Activated naive CD8-positive, alpha-beta T cell treated with anti-CD3 and anti-CD28 coated beads, Interleukin-2, amount 10 ng/mL, durations not matched to agents 7 days and 5 days (primary cell): Measurements from ENCODE around the gene PIGK. TPM values are rescaled to one million over a fixed set of nuclear protein-coding genes. Genes with fewer than 3 reads are reported as not detected.
"Not testable (repeated sequence)": the region's sequence is repeated elsewhere in the genome, so short reads cannot be mapped to it uniquely, and the experiment has no call there.

Source experiments
- ATAC-seq: fragments of 150-1000 bp; cut with Tn5 transposase; one replicate; pipeline ENCODE4 v1.10.0; 2021; ENCODE audit warnings: low read depth, moderate library complexity
- POLR2A ChIA-PET: fragments of 350-600 bp; sonication (Branson Sonifier 250); formaldehyde crosslinking; loops from one replicate; lab custom pipeline; 2021; ENCODE audit warnings: antibody characterized with exemption; lab: Charles Lee
- DNase-seq: peaks from one replicate; pipeline ENCODE4 v3.0.0; 2021
- H3K27ac Mint-ChIP-seq: one replicate; pipeline ENCODE4 v1.8.0; 2022; ENCODE audit warnings: mild to moderate bottlenecking, mixed read lengths
- H3K27me3 Mint-ChIP-seq: one replicate; pipeline ENCODE4 v1.8.0; 2022; ENCODE audit warnings: mild to moderate bottlenecking, moderate library complexity, mixed read lengths
- H3K36me3 Mint-ChIP-seq: one replicate; pipeline ENCODE4 v1.8.0; 2021; ENCODE audit warnings: mild to moderate bottlenecking, mixed read lengths
- H3K4me1 Mint-ChIP-seq: one replicate; pipeline ENCODE4 v1.8.0; 2021; ENCODE audit warnings: mixed read lengths
- H3K4me3 Mint-ChIP-seq: one replicate; pipeline ENCODE4 v1.8.0; 2022; ENCODE audit warnings: mild to moderate bottlenecking, moderate library complexity, mixed read lengths
- H3K9me3 Mint-ChIP-seq: one replicate; pipeline ENCODE4 v1.8.0; 2021; ENCODE audit warnings: mixed read lengths
- total RNA-seq, 2 experiments: library from RNA; stranded (reverse); gene quantifications; one replicate each; pipeline ENCODE4 v1.2.3, GENCODE V29; 2021

The PIGK gene
- total RNA-seq, 2 experiments from 2014 or later, result 18.5 to 19.0 TPM

GRCh38 chr1:77175230-77175844, 43.9 kb downstream of the PIGK start:
- DNase-seq (no peak), ATAC-seq (no peak)
- Mint-ChIP-seq H3K4me3 (no peak overlapping the region), H3K4me1 (no peaks in the 10 kb centered on the region), H3K9me3 (peaks cover 22% of the 10 kb centered on the region), H3K36me3 (peaks cover 33% of the 10 kb centered on the region), H3K27me3 (no peaks in the 10 kb centered on the region), H3K27ac (no peak overlapping the region)
- POLR2A ChIA-PET, result no interaction called here

GRCh38 chr1:77170687-77171086, 48.5 kb downstream of the PIGK start:
- peaks cover 33% of the 10 kb centered on the region for H3K36me3 Mint-ChIP-seq
- H3K27me3 Mint-ChIP-seq, result no peaks in the 10 kb centered on the region
- no peak overlapping the region for H3K27ac Mint-ChIP-seq
- no peaks in the 10 kb centered on the region for H3K4me1 Mint-ChIP-seq
- H3K4me3 Mint-ChIP-seq, result no peak overlapping the region
- DNase-seq (no peak), ATAC-seq (no peak)
- POLR2A ChIA-PET, result no interaction called here
- H3K9me3 Mint-ChIP-seq, result peaks cover 17% of the 10 kb centered on the region

GRCh38 chr1:77168358-77168757, 50.9 kb downstream of the PIGK start:
- Mint-ChIP-seq H3K4me1 (no peaks in the 10 kb centered on the region), H3K36me3 (peaks cover 24% of the 10 kb centered on the region), H3K9me3 (peaks cover 5% of the 10 kb centered on the region), H3K27ac (no peak overlapping the region), H3K27me3 (no peaks in the 10 kb centered on the region), H3K4me3 (no peak overlapping the region)
- ATAC-seq, result no peak
- no peak for DNase-seq
- POLR2A ChIA-PET, result no interaction called here

GRCh38 chr1:77164434-77164944, 54.7 kb downstream of the PIGK start:
- Mint-ChIP-seq H3K27me3 (no peaks in the 10 kb centered on the region), H3K36me3 (peaks cover 42% of the 10 kb centered on the region), H3K9me3 (peaks cover 3% of the 10 kb centered on the region), H3K27ac (no peak overlapping the region), H3K4me3 (no peak overlapping the region), H3K4me1 (no peaks in the 10 kb centered on the region)
- ATAC-seq, result no peak
- no peak for DNase-seq
- POLR2A ChIA-PET, result no interaction called here

GRCh38 chr1:77159706-77160105, 59.5 kb downstream of the PIGK start:
- H3K27me3 Mint-ChIP-seq, ATAC-seq, POLR2A ChIA-PET, H3K27ac Mint-ChIP-seq, H3K4me1 Mint-ChIP-seq, H3K9me3 Mint-ChIP-seq, H3K4me3 Mint-ChIP-seq, DNase-seq: not testable (repeated sequence)
- H3K36me3 Mint-ChIP-seq, result peaks cover 63% of the 10 kb centered on the region

- POLR2A ChIA-PET, result no interaction called here
- ATAC-seq, result no peak
- no peaks in the 10 kb centered on the region for H3K4me1 Mint-ChIP-seq
These were observed 63.0 kb downstream of the PIGK start for GRCh38 chr1:77156214-77156613.

GRCh38 chr1:77146270-77146669, 73.0 kb downstream of the PIGK start:
- Mint-ChIP-seq H3K36me3 (peaks cover 4% of the 10 kb centered on the region), H3K27ac (no peak overlapping the region)
- POLR2A ChIA-PET, result no interaction called here

More at GRCh38 chr1:77156214-77156613, 63.0 kb downstream of the PIGK start:
- no peak for DNase-seq
- Mint-ChIP-seq H3K9me3 (peaks cover 11% of the 10 kb centered on the region), H3K4me3 (no peak overlapping the region), H3K27ac (no peak overlapping the region), H3K27me3 (no peaks in the 10 kb centered on the region), H3K36me3 (peaks cover 69% of the 10 kb centered on the region)

GRCh38 chr1:77143529-77144121, 75.6 kb downstream of the PIGK start:
- H3K9me3 Mint-ChIP-seq, result no peaks in the 10 kb centered on the region
- DNase-seq (no peak), ATAC-seq (no peak)
- no peaks in the 10 kb centered on the region for H3K27me3 Mint-ChIP-seq
- POLR2A ChIA-PET, result no interaction called here
- H3K4me1 Mint-ChIP-seq, result no peaks in the 10 kb centered on the region
- H3K36me3 Mint-ChIP-seq, result no peaks in the 10 kb centered on the region
- no peak overlapping the region for H3K4me3 Mint-ChIP-seq
- H3K27ac Mint-ChIP-seq, result no peak overlapping the region

More at GRCh38 chr1:77146270-77146669, 73.0 kb downstream of the PIGK start:
- ATAC-seq, result no peak
- peaks cover 2% of the 10 kb centered on the region for H3K9me3 Mint-ChIP-seq
- no peak for DNase-seq
- H3K4me3 Mint-ChIP-seq, result no peak overlapping the region
- H3K27me3 Mint-ChIP-seq, result no peaks in the 10 kb centered on the region
- H3K4me1 Mint-ChIP-seq, result no peaks in the 10 kb centered on the region

- no peaks in the 10 kb centered on the region for H3K4me1 Mint-ChIP-seq
- H3K27me3 Mint-ChIP-seq, result no peaks in the 10 kb centered on the region
- DNase-seq (no peak), ATAC-seq (no peak)
- H3K9me3 Mint-ChIP-seq, result no peaks in the 10 kb centered on the region
- H3K27ac Mint-ChIP-seq, result no peak overlapping the region
- POLR2A ChIA-PET, result no interaction called here
- H3K36me3 Mint-ChIP-seq, result no peaks in the 10 kb centered on the region
- no peak overlapping the region for H3K4me3 Mint-ChIP-seq
These were observed 79.8 kb downstream of the PIGK start for GRCh38 chr1:77139389-77139788.

- no peaks in the 10 kb centered on the region for H3K4me1 Mint-ChIP-seq
- no peak overlapping the region for H3K27ac Mint-ChIP-seq
- H3K4me3 Mint-ChIP-seq, result no peak overlapping the region
- DNase-seq (no peak), ATAC-seq (no peak)
- no peaks in the 10 kb centered on the region for H3K36me3 Mint-ChIP-seq
- POLR2A ChIA-PET, result no interaction called here
- no peaks in the 10 kb centered on the region for H3K9me3 Mint-ChIP-seq
- H3K27me3 Mint-ChIP-seq, result no peaks in the 10 kb centered on the region
These were observed 84.9 kb downstream of the PIGK start for GRCh38 chr1:77134359-77134758.

- DNase-seq (no peak), ATAC-seq (no peak)
- no peaks in the 10 kb centered on the region for H3K4me1 Mint-ChIP-seq
- H3K27me3 Mint-ChIP-seq, result no peaks in the 10 kb centered on the region
- POLR2A ChIA-PET, result no interaction called here
- no peak overlapping the region for H3K27ac Mint-ChIP-seq
- H3K4me3 Mint-ChIP-seq, result no peak overlapping the region
- H3K9me3 Mint-ChIP-seq, result no peaks in the 10 kb centered on the region
- H3K36me3 Mint-ChIP-seq, result no peaks in the 10 kb centered on the region
These were observed 85.4 kb downstream of the PIGK start for GRCh38 chr1:77133731-77134358.

GRCh38 chr1:77126307-77126706, 92.9 kb downstream of the PIGK start:
- no peak overlapping the region for H3K4me3 Mint-ChIP-seq
- H3K9me3 Mint-ChIP-seq, result no peaks in the 10 kb centered on the region
- POLR2A ChIA-PET, result no interaction called here
- ATAC-seq, result peak; percentile 70
- H3K27ac Mint-ChIP-seq, result no peak overlapping the region
- no peak for DNase-seq
- peaks cover 3% of the 10 kb centered on the region for H3K36me3 Mint-ChIP-seq
- peaks cover 2% of the 10 kb centered on the region for H3K4me1 Mint-ChIP-seq
- no peaks in the 10 kb centered on the region for H3K27me3 Mint-ChIP-seq

- H3K36me3 Mint-ChIP-seq, result peaks cover 13% of the 10 kb centered on the region
- POLR2A ChIA-PET, result no interaction called here
- no peak overlapping the region for H3K4me3 Mint-ChIP-seq
These were observed 97.7 kb downstream of the PIGK start for GRCh38 chr1:77121503-77121902.

GRCh38 chr1:77120950-77121349, 98.3 kb downstream of the PIGK start:
- H3K36me3 Mint-ChIP-seq, result peaks cover 13% of the 10 kb centered on the region
- POLR2A ChIA-PET, result no interaction called here
- no peak for DNase-seq
- ATAC-seq, result no peak
- no peaks in the 10 kb centered on the region for H3K27me3 Mint-ChIP-seq
- H3K4me3 Mint-ChIP-seq, result no peak overlapping the region
- H3K27ac Mint-ChIP-seq, result no peak overlapping the region
- peaks cover 2% of the 10 kb centered on the region for H3K4me1 Mint-ChIP-seq
- H3K9me3 Mint-ChIP-seq, result no peaks in the 10 kb centered on the region

More at GRCh38 chr1:77121503-77121902, 97.7 kb downstream of the PIGK start:
- Mint-ChIP-seq H3K4me1 (peaks cover 2% of the 10 kb centered on the region), H3K27me3 (no peaks in the 10 kb centered on the region), H3K9me3 (no peaks in the 10 kb centered on the region), H3K27ac (no peak overlapping the region)
- no peak for DNase-seq
- ATAC-seq, result no peak
